Keratinocyte (primary cell): ENCODE results near the gene F10.

ENCODE experiments used
- EZH2 ChIP-seq: IDR thresholded peaks from one replicate; pipeline ENCODE4 v1.6.1; 2012; ENCODE audit warnings: inconsistent platforms, mild to moderate bottlenecking, low read length, moderate library complexity
- TF ChIP-seq, protein P1 (sequence below), 3 experiments: IDR thresholded peaks in 1 of 3; conservative IDR thresholded peaks in 1 of 3; optimal IDR thresholded peaks in 1 of 3; 2 replicates in 2 of 3; 3 replicates in 1 of 3; pipeline versions ENCODE3 to v1.5.1; 2011; ENCODE audit warnings: low read length in 3 of 3, mild to moderate bottlenecking in 3 of 3, moderate library complexity in 2 of 3, control low read depth in 1 of 3, inconsistent platforms in 1 of 3; ENCODE audit not compliant: insufficient read depth in 2 of 3; ENCODE audit errors: extremely low read depth in 1 of 3

DNA sequence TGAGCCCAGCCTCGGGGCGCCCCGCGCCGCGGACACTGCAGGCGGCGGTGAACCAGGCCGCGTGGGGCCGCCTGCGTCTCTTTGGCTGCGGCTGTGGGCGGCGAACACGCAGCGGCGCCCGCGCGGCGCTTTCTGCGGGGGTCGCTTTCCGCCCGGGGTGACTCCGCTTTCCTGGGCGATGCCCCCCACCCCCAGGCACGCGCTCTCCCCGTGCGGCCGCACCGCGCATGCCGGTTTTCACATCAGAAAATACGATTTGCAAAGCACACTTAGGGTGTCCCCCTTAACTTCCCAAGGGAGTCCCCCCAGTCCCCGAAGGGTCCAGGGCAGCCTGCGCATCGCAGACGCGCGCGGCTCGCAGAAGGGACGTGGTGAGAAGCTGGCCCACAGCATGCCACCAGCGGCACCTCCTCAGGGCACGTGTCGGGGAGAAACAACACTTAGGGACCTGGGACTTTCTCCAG is 11.7 kb upstream of the F10 start:
- TF ChIP-seq, protein P1, sequence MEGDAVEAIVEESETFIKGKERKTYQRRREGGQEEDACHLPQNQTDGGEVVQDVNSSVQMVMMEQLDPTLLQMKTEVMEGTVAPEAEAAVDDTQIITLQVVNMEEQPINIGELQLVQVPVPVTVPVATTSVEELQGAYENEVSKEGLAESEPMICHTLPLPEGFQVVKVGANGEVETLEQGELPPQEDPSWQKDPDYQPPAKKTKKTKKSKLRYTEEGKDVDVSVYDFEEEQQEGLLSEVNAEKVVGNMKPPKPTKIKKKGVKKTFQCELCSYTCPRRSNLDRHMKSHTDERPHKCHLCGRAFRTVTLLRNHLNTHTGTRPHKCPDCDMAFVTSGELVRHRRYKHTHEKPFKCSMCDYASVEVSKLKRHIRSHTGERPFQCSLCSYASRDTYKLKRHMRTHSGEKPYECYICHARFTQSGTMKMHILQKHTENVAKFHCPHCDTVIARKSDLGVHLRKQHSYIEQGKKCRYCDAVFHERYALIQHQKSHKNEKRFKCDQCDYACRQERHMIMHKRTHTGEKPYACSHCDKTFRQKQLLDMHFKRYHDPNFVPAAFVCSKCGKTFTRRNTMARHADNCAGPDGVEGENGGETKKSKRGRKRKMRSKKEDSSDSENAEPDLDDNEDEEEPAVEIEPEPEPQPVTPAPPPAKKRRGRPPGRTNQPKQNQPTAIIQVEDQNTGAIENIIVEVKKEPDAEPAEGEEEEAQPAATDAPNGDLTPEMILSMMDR (optimal IDR thresholded peaks at IDR 0.05 in 1 of 3, IDR thresholded peaks at IDR 0.05 in 1 of 3, conservative IDR thresholded peaks at IDR 0.05 in 1 of 3; ENCODE audit: extremely low read depth in 1 of 3, insufficient read depth in 2 of 3, low read length in 3 of 3) = no peak
- TF ChIP-seq EZH2 = peak; percentile 45
